Neural crest cell (in vitro differentiated cells): ENCODE results near the gene STIP1. TPM values are rescaled to one million over a fixed set of nuclear protein-coding genes. Genes with fewer than 3 reads are reported as not detected.

Experiments
- DNase-seq: peaks from one replicate; pipeline ENCODE4 v3.0.0; 2021; ENCODE audit warnings: low read depth, mixed read lengths, low spot score
- H3K27ac Mint-ChIP-seq: one replicate; pipeline ENCODE4 v1.8.0; 2021; ENCODE audit warnings: mild to moderate bottlenecking, mixed read lengths; ENCODE audit not compliant: unreplicated experiment
- H3K27me3 Mint-ChIP-seq: 2 replicates; pipeline ENCODE4 v1.8.0; 2021; ENCODE audit warnings: low read depth, mild to moderate bottlenecking, mixed read lengths
- H3K36me3 Mint-ChIP-seq: 2 replicates; pipeline ENCODE4 v1.8.0; 2021; ENCODE audit warnings: low read depth, mild to moderate bottlenecking, mixed read lengths
- H3K4me1 Mint-ChIP-seq: 2 replicates; pipeline ENCODE4 v1.8.0; 2021; ENCODE audit warnings: mixed read lengths
- H3K4me3 Mint-ChIP-seq: one replicate; pipeline ENCODE4 v1.8.0; 2021; ENCODE audit warnings: mild to moderate bottlenecking, mixed read lengths
- H3K9me3 Mint-ChIP-seq: 2 replicates; pipeline ENCODE4 v1.8.0; 2021; ENCODE audit warnings: mixed read lengths
- CTCF ChIP-seq: fragments of 200-600 bp; sonication (generic); conservative IDR thresholded peaks from 2 replicates; pipeline ENCODE4 v1.5.0; 2021; ENCODE audit warnings: antibody characterized with exemption, mild to moderate bottlenecking
- total RNA-seq: library from RNA; stranded (reverse); gene quantifications from 2 replicates; pipeline ENCODE4 v1.2.1, GENCODE V29; 2021

The STIP1 gene
- total RNA-seq, 1 donor from 2014 or later = 296 TPM

GRCh38 chr11:64218628-64219353, 32.8 kb downstream of the STIP1 start:
- Mint-ChIP-seq H3K27me3 (no peaks in the 10 kb centered on the region), H3K9me3 (no peaks in the 10 kb centered on the region), H3K4me3 (no peak overlapping the region), H3K4me1 (no peaks in the 10 kb centered on the region), H3K27ac (peak overlapping the region; percentile 45), H3K36me3 (peaks cover 4% of the 10 kb centered on the region)
- no peak for DNase-seq
- TF ChIP-seq CTCF = no peak

- no peaks in the 10 kb centered on the region for H3K27me3 Mint-ChIP-seq
- no peak overlapping the region for H3K27ac Mint-ChIP-seq
- DNase-seq = no peak
- no peak overlapping the region for H3K4me3 Mint-ChIP-seq
- peaks cover 4% of the 10 kb centered on the region for H3K36me3 Mint-ChIP-seq
- H3K4me1 Mint-ChIP-seq = no peaks in the 10 kb centered on the region
- no peak for TF ChIP-seq CTCF
- H3K9me3 Mint-ChIP-seq = no peaks in the 10 kb centered on the region
These were observed 33.3 kb downstream of the STIP1 start for GRCh38 chr11:64219354-64219684.

- Mint-ChIP-seq H3K27me3 (no peaks in the 10 kb centered on the region), H3K27ac (no peak overlapping the region), H3K36me3 (peaks cover 4% of the 10 kb centered on the region), H3K4me1 (no peaks in the 10 kb centered on the region), H3K9me3 (no peaks in the 10 kb centered on the region), H3K4me3 (no peak overlapping the region)
- DNase-seq = no peak
- no peak for TF ChIP-seq CTCF
These were observed 33.8 kb downstream of the STIP1 start for GRCh38 chr11:64219755-64220154.

GRCh38 chr11:64220271-64220670, 34.3 kb downstream of the STIP1 start:
- Mint-ChIP-seq H3K4me3 (no peak overlapping the region), H3K27ac (no peak overlapping the region), H3K27me3 (no peaks in the 10 kb centered on the region), H3K9me3 (no peaks in the 10 kb centered on the region), H3K36me3 (no peaks in the 10 kb centered on the region), H3K4me1 (peaks cover 4% of the 10 kb centered on the region)
- no peak for TF ChIP-seq CTCF
- DNase-seq = no peak

GRCh38 chr11:64220798-64221197, 34.8 kb downstream of the STIP1 start:
- Mint-ChIP-seq H3K27me3 (no peaks in the 10 kb centered on the region), H3K4me1 (peaks cover 9% of the 10 kb centered on the region), H3K27ac (no peak overlapping the region), H3K36me3 (no peaks in the 10 kb centered on the region), H3K4me3 (no peak overlapping the region), H3K9me3 (no peaks in the 10 kb centered on the region)
- DNase-seq = no peak
- TF ChIP-seq CTCF = no peak
